Measurements from ENCODE around the gene NAP1L4. TPM values are rescaled to one million over a fixed set of nuclear protein-coding genes. Genes with fewer than 3 reads are reported as not detected.
"Not testable (repeated sequence)": the region's sequence is repeated elsewhere in the genome, so short reads cannot be mapped to it uniquely, and the experiment has no call there.

The NAP1L4 gene
- total RNA-seq, 1 experiment from 2014 or later: 140 TPM

DNA sequence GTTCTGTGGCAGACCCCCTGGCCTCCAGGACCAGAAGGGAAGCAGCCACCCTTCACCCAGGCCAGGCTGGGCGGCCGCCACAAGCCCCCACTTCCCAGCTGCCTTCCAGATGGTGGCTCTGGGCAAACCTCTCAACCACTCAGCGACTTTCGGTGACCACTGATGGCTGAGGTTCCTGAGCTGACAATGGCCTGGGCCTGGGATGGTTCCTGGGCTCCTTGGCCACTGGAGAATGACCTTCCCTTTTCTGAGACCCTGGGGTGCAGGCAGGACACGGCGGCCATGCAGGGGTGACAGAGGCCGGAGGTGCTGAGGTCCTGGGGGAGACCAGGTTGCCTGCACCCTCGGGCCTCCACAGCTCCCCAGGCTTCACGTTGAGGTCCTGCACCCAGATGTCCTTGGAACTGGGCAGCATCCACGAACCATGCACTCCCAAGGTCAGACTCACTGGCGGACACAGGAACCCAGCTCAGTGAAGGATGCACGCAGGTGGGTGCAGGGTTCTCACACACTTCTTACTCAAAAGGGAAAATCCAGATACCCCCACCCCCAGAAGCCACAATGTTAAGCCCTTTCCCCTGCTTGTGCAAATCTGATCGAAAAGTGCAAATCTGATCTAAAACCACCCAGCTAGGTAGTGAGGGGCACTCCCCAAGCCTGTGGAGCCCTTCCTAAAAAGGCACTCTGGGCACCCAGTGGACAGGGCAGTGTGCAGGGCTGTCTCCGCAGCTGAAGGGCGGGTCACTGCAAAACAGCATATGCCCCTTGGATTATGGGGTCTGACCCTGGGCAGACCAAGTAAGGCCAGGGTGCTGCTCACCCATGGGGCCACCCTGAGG lies 49.0 kb downstream of the NAP1L4 start:
- no peak for DNase-seq
- TF ChIP-seq CTCF (IDR thresholded peaks at IDR 0.05; ENCODE audit: unreplicated experiment): no peak
- no peaks in the 10 kb centered on the region for H3K27me3 Mint-ChIP-seq (ENCODE audit: unreplicated experiment)
- no peak overlapping the region for H3K4me3 Mint-ChIP-seq (ENCODE audit: low read depth, unreplicated experiment)
- H3K9me3 Mint-ChIP-seq (ENCODE audit: low read depth, unreplicated experiment): peaks cover 8% of the 10 kb centered on the region
- no peak overlapping the region for H3K27ac Mint-ChIP-seq (ENCODE audit: unreplicated experiment)
- intact Hi-C loops (cut with micrococcal nuclease; ENCODE audit: unreplicated experiment): no loop called here
- H3K36me3 Mint-ChIP-seq (ENCODE audit: insufficient read depth, unreplicated experiment): peaks cover 83% of the 10 kb centered on the region
- BruUV-seq (replicated peaks): no TSS peak
- H3K4me1 Mint-ChIP-seq (ENCODE audit: low read depth, unreplicated experiment): peaks cover 8% of the 10 kb centered on the region
- CTCF ChIA-PET: interaction anchor here (1.1 kb wide), 1 partner anchor 49 kb away, joined by 4 read pairs; the partner anchor contains the start of gene NAP1L4

DNA sequence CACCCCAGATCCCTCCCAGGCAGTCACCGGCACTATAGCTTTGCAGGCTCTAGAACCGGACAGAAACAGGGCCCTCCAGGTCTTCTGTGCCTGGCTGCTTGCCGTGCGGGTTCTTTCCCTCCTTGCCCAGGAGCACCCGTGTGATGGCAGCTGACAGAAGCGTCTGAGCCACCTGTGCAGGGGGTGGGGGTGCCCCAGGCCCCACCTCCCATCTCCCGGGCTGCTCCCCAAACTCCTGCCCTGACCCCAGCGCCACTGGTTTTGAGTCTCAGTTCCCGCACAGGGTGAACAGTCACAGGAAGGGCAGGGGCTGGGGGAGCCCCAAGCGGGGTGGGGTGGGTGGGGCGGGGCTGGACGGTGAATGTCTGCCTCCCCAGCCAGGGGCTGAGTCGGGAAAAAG lies 49.7 kb downstream of the NAP1L4 start:
- no peak overlapping the region for H3K4me3 Mint-ChIP-seq (ENCODE audit: low read depth, unreplicated experiment)
- H3K9me3 Mint-ChIP-seq (ENCODE audit: low read depth, unreplicated experiment): peaks cover 11% of the 10 kb centered on the region
- H3K27ac Mint-ChIP-seq (ENCODE audit: unreplicated experiment): no peak overlapping the region
- no peak for DNase-seq
- no TSS peak for BruUV-seq (replicated peaks)
- no peaks in the 10 kb centered on the region for H3K27me3 Mint-ChIP-seq (ENCODE audit: unreplicated experiment)
- peaks cover 83% of the 10 kb centered on the region for H3K36me3 Mint-ChIP-seq (ENCODE audit: insufficient read depth, unreplicated experiment)
- peaks cover 8% of the 10 kb centered on the region for H3K4me1 Mint-ChIP-seq (ENCODE audit: low read depth, unreplicated experiment)
- intact Hi-C loops (cut with micrococcal nuclease; ENCODE audit: unreplicated experiment): no loop called here
- CTCF ChIA-PET: interaction anchor here (1.1 kb wide), 1 partner anchor 50 kb away, joined by 4 read pairs; the partner anchor contains the start of gene NAP1L4
- no peak for TF ChIP-seq CTCF (IDR thresholded peaks at IDR 0.05; ENCODE audit: unreplicated experiment)

GRCh38 chr11:2940921-2941821 lies 51.0 kb downstream of the NAP1L4 start:
- no peaks in the 10 kb centered on the region for H3K27me3 Mint-ChIP-seq (ENCODE audit: unreplicated experiment)
- no TSS peak for BruUV-seq (replicated peaks)
- H3K36me3 Mint-ChIP-seq (ENCODE audit: insufficient read depth, unreplicated experiment): peaks cover 74% of the 10 kb centered on the region
- intact Hi-C loops (cut with micrococcal nuclease; ENCODE audit: unreplicated experiment): no loop called here
- H3K4me1 Mint-ChIP-seq (ENCODE audit: low read depth, unreplicated experiment): peaks cover 8% of the 10 kb centered on the region
- TF ChIP-seq CTCF (IDR thresholded peaks at IDR 0.05; ENCODE audit: unreplicated experiment): no peak
- H3K9me3 Mint-ChIP-seq (ENCODE audit: low read depth, unreplicated experiment): peaks cover 12% of the 10 kb centered on the region
- peak overlapping the region; percentile 9 for H3K4me3 Mint-ChIP-seq (ENCODE audit: low read depth, unreplicated experiment)
- CTCF ChIA-PET: interaction anchor here (0.6 to 0.7 kb wide), 3 partner anchors 52 to 540 kb away, joined by 4 to 9 read pairs (median 4); partner anchors contain the start of gene TSSC4
- peak; percentile 71 for DNase-seq
- H3K27ac Mint-ChIP-seq (ENCODE audit: unreplicated experiment): no peak overlapping the region

DNA sequence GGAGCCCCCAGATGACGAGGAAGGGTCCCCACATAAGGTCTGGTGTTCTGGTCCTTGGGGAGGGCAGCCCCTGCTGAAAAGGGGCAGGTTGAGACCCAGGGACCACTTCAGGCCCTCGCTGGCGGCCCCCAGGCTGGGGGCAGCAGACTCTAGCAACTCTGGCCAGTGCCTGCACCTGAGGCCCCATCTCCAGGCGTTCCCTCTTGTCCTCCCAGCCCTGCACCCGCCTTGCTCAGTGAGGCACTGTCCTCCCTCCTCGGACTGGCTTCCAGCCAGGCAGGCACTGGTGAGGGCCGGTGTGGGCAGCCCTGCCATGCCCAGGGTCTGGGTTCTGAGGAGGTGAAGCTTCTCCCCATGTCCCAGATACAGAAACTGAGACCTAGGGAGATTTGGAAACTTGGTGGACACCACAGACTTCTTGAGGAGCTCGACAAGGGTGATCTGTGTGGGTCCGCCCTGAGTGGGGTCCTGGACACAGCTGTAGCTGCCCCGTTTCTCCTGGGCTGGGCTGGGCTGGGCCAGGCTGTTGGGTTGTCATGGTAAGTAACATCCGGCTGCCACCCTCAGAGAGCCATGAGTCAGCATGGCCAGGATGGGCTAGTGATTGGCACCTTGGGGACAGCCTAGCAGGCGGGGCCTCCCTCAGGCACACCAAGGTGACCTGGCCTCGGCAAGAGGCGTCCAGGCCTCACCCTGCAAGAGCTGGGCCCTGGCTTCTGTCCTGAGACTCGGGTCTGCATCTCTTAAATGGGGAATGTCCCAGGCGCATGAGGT lies 51.8 kb downstream of the NAP1L4 start:
- H3K27ac Mint-ChIP-seq (ENCODE audit: unreplicated experiment): peak overlapping the region; percentile 77
- CTCF ChIA-PET: interaction anchor here (0.6 kb wide), 1 partner anchor 128 kb away, joined by 4 read pairs; no protein-coding TSS in a partner anchor
- H3K27me3 Mint-ChIP-seq (ENCODE audit: unreplicated experiment): no peaks in the 10 kb centered on the region
- BruUV-seq (replicated peaks): no TSS peak
- intact Hi-C loops (cut with micrococcal nuclease; ENCODE audit: unreplicated experiment): no loop called here
- H3K4me1 Mint-ChIP-seq (ENCODE audit: low read depth, unreplicated experiment): peaks cover 8% of the 10 kb centered on the region
- peak; percentile 68 for DNase-seq
- H3K4me3 Mint-ChIP-seq (ENCODE audit: low read depth, unreplicated experiment): no peak overlapping the region
- H3K9me3 Mint-ChIP-seq (ENCODE audit: low read depth, unreplicated experiment): peaks cover 12% of the 10 kb centered on the region
- peaks cover 70% of the 10 kb centered on the region for H3K36me3 Mint-ChIP-seq (ENCODE audit: insufficient read depth, unreplicated experiment)
- TF ChIP-seq CTCF (IDR thresholded peaks at IDR 0.05; ENCODE audit: unreplicated experiment): no peak

- H3K4me1 Mint-ChIP-seq (ENCODE audit: low read depth, unreplicated experiment): peaks cover 11% of the 10 kb centered on the region
- peaks cover 12% of the 10 kb centered on the region for H3K9me3 Mint-ChIP-seq (ENCODE audit: low read depth, unreplicated experiment)
- peaks cover 54% of the 10 kb centered on the region for H3K36me3 Mint-ChIP-seq (ENCODE audit: insufficient read depth, unreplicated experiment)
- peak overlapping the region; percentile 77 for H3K27ac Mint-ChIP-seq (ENCODE audit: unreplicated experiment)
- H3K27me3 Mint-ChIP-seq (ENCODE audit: unreplicated experiment); DNase-seq; intact Hi-C loops (cut with micrococcal nuclease; ENCODE audit: unreplicated experiment); BruUV-seq (replicated peaks); H3K4me3 Mint-ChIP-seq (ENCODE audit: low read depth, unreplicated experiment): not testable (repeated sequence)
- CTCF ChIA-PET: interaction anchor here (0.6 kb wide), 1 partner anchor 246 kb away, joined by 3 read pairs; no protein-coding TSS in a partner anchor
Measured at GRCh38 chr11:2938458-2939418, 53.4 kb downstream of the NAP1L4 start.

All from Calu3 (cell line).